ENCODE results near the gene AUTS2.

Gene AUTS2

GRCh38 chr7:69813637-69814240 lies 215.5 kb downstream of the AUTS2 start:
- no peak overlapping the region for H3K4me3 ChIP-seq (ENCODE audit: low read depth, low read length)
- DNase-seq (ENCODE audit: low read depth) = no peak
- TF ChIP-seq, protein P1, sequence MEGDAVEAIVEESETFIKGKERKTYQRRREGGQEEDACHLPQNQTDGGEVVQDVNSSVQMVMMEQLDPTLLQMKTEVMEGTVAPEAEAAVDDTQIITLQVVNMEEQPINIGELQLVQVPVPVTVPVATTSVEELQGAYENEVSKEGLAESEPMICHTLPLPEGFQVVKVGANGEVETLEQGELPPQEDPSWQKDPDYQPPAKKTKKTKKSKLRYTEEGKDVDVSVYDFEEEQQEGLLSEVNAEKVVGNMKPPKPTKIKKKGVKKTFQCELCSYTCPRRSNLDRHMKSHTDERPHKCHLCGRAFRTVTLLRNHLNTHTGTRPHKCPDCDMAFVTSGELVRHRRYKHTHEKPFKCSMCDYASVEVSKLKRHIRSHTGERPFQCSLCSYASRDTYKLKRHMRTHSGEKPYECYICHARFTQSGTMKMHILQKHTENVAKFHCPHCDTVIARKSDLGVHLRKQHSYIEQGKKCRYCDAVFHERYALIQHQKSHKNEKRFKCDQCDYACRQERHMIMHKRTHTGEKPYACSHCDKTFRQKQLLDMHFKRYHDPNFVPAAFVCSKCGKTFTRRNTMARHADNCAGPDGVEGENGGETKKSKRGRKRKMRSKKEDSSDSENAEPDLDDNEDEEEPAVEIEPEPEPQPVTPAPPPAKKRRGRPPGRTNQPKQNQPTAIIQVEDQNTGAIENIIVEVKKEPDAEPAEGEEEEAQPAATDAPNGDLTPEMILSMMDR (IDR thresholded peaks at IDR 0.05; ENCODE audit: low read depth, low read length, missing control alignments) = no peak

- TF ChIP-seq, protein P1 (IDR thresholded peaks at IDR 0.05; ENCODE audit: low read depth, low read length, missing control alignments) = no peak
- no peak for DNase-seq (ENCODE audit: low read depth)
- H3K4me3 ChIP-seq (ENCODE audit: low read depth, low read length) = no peak overlapping the region
Measured at GRCh38 chr7:69814421-69814962, 216.2 kb downstream of the AUTS2 start.

DNA sequence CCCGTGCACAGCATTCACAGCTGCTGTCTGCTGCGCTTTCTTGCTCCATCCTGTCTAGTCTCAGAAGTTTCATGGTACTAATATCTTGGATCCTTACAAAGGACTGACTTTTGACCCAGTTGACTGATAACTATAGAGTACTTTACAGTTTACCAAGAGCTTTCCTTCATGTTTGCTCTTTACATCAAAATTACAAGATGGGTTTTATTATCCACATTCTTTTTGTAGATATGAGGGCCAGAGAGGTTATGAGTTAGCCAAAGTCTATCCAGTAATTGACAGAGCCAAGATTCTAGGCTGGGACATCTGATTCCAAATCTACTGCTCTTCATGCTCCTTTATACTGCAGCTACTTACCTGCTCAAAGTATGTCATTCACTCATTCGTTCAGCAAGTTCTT lies 218.2 kb downstream of the AUTS2 start:
- H3K4me3 ChIP-seq (ENCODE audit: low read depth, low read length) = no peak overlapping the region
- no peak for DNase-seq (ENCODE audit: low read depth)
- TF ChIP-seq, protein P1 (IDR thresholded peaks at IDR 0.05; ENCODE audit: low read depth, low read length, missing control alignments) = no peak

- DNase-seq (ENCODE audit: low read depth) = no peak
Measured at GRCh38 chr7:69817121-69817520, 218.8 kb downstream of the AUTS2 start.

GRCh38 chr7:69817841-69818635 lies 219.8 kb downstream of the AUTS2 start:
- TF ChIP-seq, protein P1 (IDR thresholded peaks at IDR 0.05; ENCODE audit: low read depth, low read length, missing control alignments) = no peak
- DNase-seq (ENCODE audit: low read depth) = no peak
- H3K4me3 ChIP-seq (ENCODE audit: low read depth, low read length) = no peak overlapping the region

More at GRCh38 chr7:69817121-69817520, 218.8 kb downstream of the AUTS2 start:
- H3K4me3 ChIP-seq (ENCODE audit: low read depth, low read length) = no peak overlapping the region
- TF ChIP-seq, protein P1 (IDR thresholded peaks at IDR 0.05; ENCODE audit: low read depth, low read length, missing control alignments) = no peak

- DNase-seq (ENCODE audit: low read depth) = no peak
- no peak overlapping the region for H3K4me3 ChIP-seq (ENCODE audit: low read depth, low read length)
- TF ChIP-seq, protein P1 (IDR thresholded peaks at IDR 0.05; ENCODE audit: low read depth, low read length, missing control alignments) = no peak
Measured at GRCh38 chr7:69818636-69819332, 220.5 kb downstream of the AUTS2 start.

Measured in GM12864 (cell line).